Astrocyte of the spinal cord (primary cell): ENCODE measurements around the gene SMAD3.

Experiments used
- DNase-seq: peaks from one replicate; pipeline ENCODE4 v3.0.0; 2011; ENCODE audit warnings: low read depth, low spot score
- H3K4me3 ChIP-seq: 2 replicates; pipeline ENCODE4 v1.5.1; 2011; ENCODE audit warnings: low read depth, mild to moderate bottlenecking, low read length, moderate library complexity
- CTCF ChIP-seq: IDR thresholded peaks from 2 replicates; pipeline ENCODE4 v1.5.1; 2012; ENCODE audit warnings: low read depth, mild to moderate bottlenecking, low read length, inconsistent platforms
- in situ Hi-C: cut with HindIII; loops from 2 replicates; pipeline ENCODE4 v1.10.0; 2017; ENCODE audit warnings: low sequenced_read_pairs

SMAD3 gene

GRCh38 chr15:67227846-67228245, 162.4 kb downstream of the SMAD3 start:
- no peak for TF ChIP-seq CTCF
- DNase-seq: no peak
- no peak overlapping the region for H3K4me3 ChIP-seq
- in situ Hi-C loops: no loop called here

DNA sequence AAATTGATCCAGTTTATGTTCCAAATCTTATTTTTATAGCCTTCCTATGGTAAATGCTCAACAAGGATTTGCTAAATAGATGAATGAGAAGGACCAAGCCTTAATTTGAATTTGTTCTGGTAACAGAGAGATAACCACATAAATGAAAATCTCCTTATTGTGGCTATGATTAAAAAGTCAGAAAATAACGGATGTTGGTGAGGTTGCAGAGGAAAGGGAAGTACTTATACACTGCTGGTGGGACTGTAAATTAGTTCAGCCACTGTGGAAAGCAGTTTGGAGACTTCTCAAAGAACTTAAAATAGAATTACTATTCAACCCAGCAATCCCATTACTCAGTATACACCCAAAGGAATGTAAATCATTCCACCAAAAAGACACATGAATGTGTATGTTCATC, 162.9 kb downstream of the SMAD3 start:
- DNase-seq: no peak
- no peak for TF ChIP-seq CTCF
- in situ Hi-C loops: no loop called here

GRCh38 chr15:67230504-67230903, 165.1 kb downstream of the SMAD3 start:
- H3K4me3 ChIP-seq: no peak overlapping the region
- no peak for DNase-seq
- no peak for TF ChIP-seq CTCF
- in situ Hi-C loops: no loop called here

More for the DNA sequence above, 162.9 kb downstream of the SMAD3 start:
- H3K4me3 ChIP-seq: no peak overlapping the region

DNA sequence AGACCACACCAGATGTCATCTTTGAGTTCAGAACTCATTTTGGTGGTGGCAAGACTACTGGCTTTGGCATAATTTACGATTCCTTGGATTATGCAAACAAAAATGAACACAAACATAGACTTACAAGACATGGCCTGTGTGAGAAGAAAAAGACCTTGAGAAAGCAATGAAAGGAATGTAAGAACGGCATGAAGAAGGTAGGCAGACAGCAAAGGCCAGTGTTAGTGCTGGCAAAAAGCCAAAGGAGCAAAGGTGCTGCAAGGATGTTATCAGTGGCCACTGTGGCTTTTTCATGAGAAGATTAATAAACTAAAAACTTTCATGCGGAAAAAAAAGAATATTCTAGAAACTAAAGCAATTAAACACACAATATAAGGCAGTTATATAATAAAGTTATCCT, 167.2 kb downstream of the SMAD3 start:
- no peak overlapping the region for H3K4me3 ChIP-seq
- DNase-seq: no peak
- TF ChIP-seq CTCF: no peak
- in situ Hi-C loops: no loop called here

DNA sequence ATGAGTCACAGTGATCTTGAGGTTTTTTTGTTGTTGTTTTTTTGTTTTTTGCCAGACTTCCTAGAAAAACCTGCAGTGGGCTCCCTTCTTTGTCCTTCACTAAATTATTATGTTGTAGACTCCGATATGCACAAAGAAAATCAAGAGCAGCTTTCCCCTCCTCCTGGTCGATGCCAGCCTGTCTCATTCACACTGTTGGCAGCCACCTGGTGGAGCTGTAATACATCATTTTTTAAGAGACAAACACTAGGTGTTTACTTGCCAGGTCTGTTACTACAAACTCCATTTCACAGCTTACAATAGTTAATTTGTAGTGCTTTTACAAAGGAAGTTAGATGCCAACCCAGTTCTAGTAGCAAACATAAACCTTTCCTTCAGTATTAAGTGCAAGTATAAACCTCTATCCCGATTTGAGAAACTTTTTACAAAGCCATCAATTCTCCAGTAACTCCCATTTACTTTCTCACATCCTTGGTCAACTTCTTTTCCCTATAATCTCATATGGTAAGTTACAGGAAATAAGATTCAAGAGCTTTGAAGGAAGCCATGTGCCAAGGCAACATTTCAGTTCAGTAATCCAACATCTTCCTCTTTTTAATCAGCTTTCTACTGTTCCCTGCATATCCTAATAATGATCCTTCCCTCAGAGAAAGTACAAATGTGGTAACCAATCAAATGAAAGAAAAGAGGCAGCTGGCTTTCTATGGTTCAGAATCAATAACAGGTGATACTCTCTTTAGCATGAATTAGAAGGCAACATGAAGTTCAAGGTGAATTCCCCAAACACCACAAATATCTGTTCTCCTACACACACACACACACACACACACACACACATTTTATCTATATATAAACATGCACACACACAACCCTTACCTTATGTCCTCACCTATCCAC, 175.1 kb downstream of the SMAD3 start:
- DNase-seq: no peak
- no peak overlapping the region for H3K4me3 ChIP-seq
- peak; percentile 5 for TF ChIP-seq CTCF
- in situ Hi-C loops: no loop called here

- in situ Hi-C loops: no loop called here
- DNase-seq: no peak
- no peak overlapping the region for H3K4me3 ChIP-seq
- TF ChIP-seq CTCF: no peak
Observed at GRCh38 chr15:67241132-67241855, 175.9 kb downstream of the SMAD3 start.
